GM12873 (cell line): Measurements from ENCODE around the gene MIDN.

ENCODE experiments used
- TF ChIP-seq, protein P1 (sequence below): IDR thresholded peaks from 2 replicates; pipeline ENCODE4 v1.5.1; 2012; ENCODE audit warnings: low read depth, mild to moderate bottlenecking, moderate library complexity, low read length, control low read depth; ENCODE audit not compliant: insufficient read depth; ENCODE audit errors: missing control alignments

The MIDN gene

DNA sequence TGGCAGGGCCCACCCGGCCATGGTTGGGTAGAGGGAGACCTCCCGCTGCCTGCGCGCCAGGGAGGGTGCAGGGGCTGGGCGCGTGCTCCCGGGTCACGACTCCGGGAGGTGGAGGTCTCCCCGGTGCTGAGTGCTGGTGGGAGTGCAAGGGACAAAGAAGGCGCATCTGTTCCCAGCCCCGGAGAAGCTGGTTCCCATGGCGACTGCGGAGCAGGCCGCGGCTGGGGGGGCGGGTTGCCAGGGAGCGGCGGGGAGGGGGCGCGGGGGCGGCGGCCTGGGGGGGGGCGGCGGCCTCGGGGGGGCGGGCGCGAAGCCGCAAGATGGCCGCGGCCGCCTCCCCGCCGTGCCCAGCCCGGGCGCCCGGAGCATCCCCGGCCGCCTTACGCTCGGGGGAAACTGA, 11.8 kb upstream of the MIDN start:
- TF ChIP-seq, protein P1, sequence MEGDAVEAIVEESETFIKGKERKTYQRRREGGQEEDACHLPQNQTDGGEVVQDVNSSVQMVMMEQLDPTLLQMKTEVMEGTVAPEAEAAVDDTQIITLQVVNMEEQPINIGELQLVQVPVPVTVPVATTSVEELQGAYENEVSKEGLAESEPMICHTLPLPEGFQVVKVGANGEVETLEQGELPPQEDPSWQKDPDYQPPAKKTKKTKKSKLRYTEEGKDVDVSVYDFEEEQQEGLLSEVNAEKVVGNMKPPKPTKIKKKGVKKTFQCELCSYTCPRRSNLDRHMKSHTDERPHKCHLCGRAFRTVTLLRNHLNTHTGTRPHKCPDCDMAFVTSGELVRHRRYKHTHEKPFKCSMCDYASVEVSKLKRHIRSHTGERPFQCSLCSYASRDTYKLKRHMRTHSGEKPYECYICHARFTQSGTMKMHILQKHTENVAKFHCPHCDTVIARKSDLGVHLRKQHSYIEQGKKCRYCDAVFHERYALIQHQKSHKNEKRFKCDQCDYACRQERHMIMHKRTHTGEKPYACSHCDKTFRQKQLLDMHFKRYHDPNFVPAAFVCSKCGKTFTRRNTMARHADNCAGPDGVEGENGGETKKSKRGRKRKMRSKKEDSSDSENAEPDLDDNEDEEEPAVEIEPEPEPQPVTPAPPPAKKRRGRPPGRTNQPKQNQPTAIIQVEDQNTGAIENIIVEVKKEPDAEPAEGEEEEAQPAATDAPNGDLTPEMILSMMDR: no peak

GRCh38 chr19:1237027-1237659, 11.2 kb upstream of the MIDN start:
- TF ChIP-seq, protein P1: no peak

DNA sequence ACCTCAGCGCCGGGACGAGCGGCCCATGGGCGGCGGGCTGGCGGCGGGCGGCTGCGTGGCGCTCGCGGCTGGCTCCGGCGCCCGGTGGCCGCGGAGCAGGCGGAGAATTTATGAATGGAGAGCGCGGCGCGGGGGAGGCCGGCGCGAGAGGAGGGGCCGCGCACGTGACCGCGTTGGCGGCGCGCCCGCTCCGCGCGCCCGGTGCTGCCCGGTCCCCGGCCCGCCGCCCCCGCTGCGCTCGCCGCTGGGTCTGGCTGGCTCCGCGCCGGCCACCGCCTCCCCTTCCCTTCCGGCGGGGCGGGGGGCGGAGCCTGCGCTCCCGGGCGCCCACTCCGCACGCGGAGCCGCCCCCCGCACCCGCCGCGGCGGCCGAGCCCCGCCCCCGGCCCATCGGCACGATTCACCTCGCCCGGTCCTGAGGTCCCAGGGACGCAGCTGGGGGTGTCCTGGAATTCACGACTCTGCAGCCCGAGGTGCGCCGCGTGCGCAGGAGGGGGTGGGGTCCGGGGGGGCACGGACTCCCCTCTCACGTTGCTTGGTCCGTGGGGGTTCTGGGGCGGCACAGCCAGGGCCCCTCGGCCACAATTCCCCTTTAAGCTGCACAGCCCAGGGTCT, 10.5 kb upstream of the MIDN start, which contains the start of gene CBARP:
Gene CBARP, minus strand, starts transcription at position 252 of the 615 bp plus-strand sequence. CDS start 1,905 bp downstream, outside the sequence.
- TF ChIP-seq, protein P1: no peak

GRCh38 chr19:1238369-1239303, 9.7 kb upstream of the MIDN start:
- TF ChIP-seq, protein P1: no peak

DNA sequence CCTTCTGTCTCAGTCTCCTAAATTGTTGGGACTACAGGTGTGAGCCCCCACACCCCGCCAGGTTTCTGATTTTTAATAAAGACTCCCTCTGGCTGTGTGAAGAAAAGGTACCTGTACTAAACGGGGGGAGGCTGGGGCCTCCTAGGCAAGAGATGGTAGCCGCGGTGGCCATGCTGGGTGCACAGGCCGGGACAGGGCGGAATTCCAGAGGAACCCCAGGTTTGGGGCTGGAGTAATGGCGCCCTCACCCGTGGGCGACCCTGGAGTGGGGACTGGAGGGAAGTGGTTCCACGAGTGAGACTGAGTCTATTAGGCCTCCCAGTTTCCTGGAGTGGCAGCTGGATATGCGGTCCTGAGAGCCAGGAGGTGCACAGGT, 9.0 kb upstream of the MIDN start:
- TF ChIP-seq, protein P1: no peak

DNA sequence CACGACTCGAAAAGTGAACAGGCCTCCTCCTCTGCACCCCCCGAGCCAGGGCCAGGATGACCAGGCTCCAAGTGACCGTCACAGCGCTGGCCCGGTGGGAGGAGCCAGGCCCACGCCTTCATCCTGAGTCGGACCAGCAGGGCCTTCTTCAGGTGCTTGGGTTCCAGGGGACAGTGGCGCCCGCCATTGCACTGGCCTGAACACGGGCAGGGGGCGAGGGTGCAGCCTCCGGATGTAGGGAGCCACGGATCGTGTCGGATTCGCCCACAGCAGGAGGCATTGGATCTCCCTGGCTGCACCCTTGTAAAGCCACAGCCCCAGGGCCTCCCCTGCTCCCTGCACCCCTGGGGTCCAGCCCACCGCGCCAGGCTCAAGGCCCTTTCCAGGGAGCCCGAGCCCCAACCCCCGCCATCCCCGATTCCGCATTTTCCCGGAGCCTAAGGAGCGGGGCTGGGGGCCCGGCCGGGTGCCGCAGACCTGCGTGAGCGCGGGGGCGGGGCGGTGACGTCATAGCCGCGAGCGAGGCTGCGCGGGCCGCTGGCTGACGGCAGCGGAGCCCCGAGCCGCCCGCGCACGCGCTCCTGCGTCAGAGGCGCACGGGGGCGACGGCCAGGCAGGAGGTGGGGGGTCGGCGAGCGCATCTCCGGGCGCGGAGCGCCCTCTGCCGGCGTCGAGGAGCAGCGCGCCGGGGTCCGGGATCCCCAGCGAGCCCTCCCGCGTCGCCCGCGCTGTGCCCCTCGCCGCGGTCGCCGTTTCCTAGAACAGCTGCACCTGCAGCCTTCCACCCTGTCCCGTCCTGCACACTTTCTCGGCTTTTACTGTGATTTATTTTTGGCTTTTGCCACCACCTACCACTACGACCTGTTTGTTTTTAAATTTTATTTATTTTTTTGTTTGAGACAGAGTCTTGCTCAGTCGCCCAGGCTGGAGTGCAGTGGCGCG, 8.3 kb upstream of the MIDN start:
- TF ChIP-seq, protein P1: peak; percentile 83
